K562 (cell line): ENCODE data around the gene TEPSIN. TPM values are rescaled to one million over a fixed set of nuclear protein-coding genes. Genes with fewer than 3 reads are reported as not detected.
A peak's percentile ranks its signal among the peaks of the same experiment; 100 is the strongest.

Source experiments
- ATAC-seq: fragments of 200-7000 bp; cut with Tn5 transposase; 3 replicates; pipeline ENCODE4 v1.9.1; 2020; ENCODE audit warnings: moderate library complexity
- BruUV-seq: library from RNA; stranded (reverse); fragments of 400-500 nt; replicated peaks from 2 replicates; lab custom pipeline; 2021; lab: Mats Ljungman, UMichigan
- CTCF ChIA-PET: fragments of 300-600 bp; formaldehyde crosslinking; extraction: SDS; loops from one replicate; lab custom pipeline; 2021; ENCODE audit warnings: low intra/inter-chr PET ratio; lab: Yijun Ruan, JAX
- POLR2A ChIA-PET: fragments of 300-600, 350-650 bp; sonication (Branson Sonifier 250); formaldehyde crosslinking; extraction: SDS; loops from one replicate; lab custom pipeline; 2021; ENCODE audit warnings: antibody characterized with exemption, inconsistent platforms; lab: Yijun Ruan, JAX
- DNase-seq, 4 experiments: peaks; one replicate each; pipeline versions ENCODE4 v3.0.0 to v3.0.0-alpha.2; 2011 to 2018; ENCODE audit warnings: low spot score in 3 of 4, mixed read lengths in 3 of 4; ENCODE audit errors: extremely low read depth in 1 of 4
- FAIRE-seq: peaks from 2 replicates; lab custom pipeline; 2011; peaks lifted over from hg19 to GRCh38; lab: Jason Lieb, UNC
- H2AFZ ChIP-seq: 2 replicates; pipeline ENCODE4 v1.6.0; 2011; ENCODE audit warnings: low read depth, low read length, control low read depth, inconsistent platforms
- H3K27ac ChIP-seq: fragments of 200-600 bp; 3 replicates; pipeline ENCODE4 v1.8.0; 2011; ENCODE audit warnings: low read depth, mild to moderate bottlenecking, control low read depth, inconsistent platforms, low read length, moderate library complexity, mixed read lengths; ENCODE audit errors: extremely low read depth
- H3K27me3 ChIP-seq, 2 experiments: fragments of 300-600 bp in 1 of 2; 2 replicates in 1 of 2; 3 replicates in 1 of 2; pipeline versions ENCODE4 v1.6.0 to v1.8.0; 2011; ENCODE audit warnings: inconsistent platforms in 2 of 2, low read length in 2 of 2, mild to moderate bottlenecking in 1 of 2, mixed read lengths in 1 of 2, moderate library complexity in 1 of 2; ENCODE audit not compliant: control insufficient read depth in 2 of 2, insufficient read depth in 2 of 2
- H3K36me3 ChIP-seq: fragments of 300-600 bp; 3 replicates; pipeline ENCODE4 v1.8.0; 2011; ENCODE audit warnings: mild to moderate bottlenecking, low read length, inconsistent platforms; ENCODE audit not compliant: control insufficient read depth, insufficient read depth
- H3K4me1 ChIP-seq, 2 experiments: fragments of 200-600 bp in 1 of 2; replicated peaks in 1 of 2; 2 replicates in 1 of 2; 3 replicates in 1 of 2; pipeline versions ENCODE4 v1.5.1 to v1.8.0; 2011; ENCODE audit warnings: inconsistent platforms in 2 of 2, low read length in 2 of 2, mild to moderate bottlenecking in 1 of 2, mixed read lengths in 1 of 2, moderate library complexity in 1 of 2; ENCODE audit not compliant: control insufficient read depth in 2 of 2, insufficient read depth in 2 of 2
- H3K4me2 ChIP-seq: 2 replicates; pipeline ENCODE4 v1.6.1; 2011; ENCODE audit warnings: low read length, control low read depth, inconsistent platforms, mixed read lengths; ENCODE audit not compliant: insufficient read depth
- H3K4me3 ChIP-seq: fragments of 200-600 bp; sonication (generic), shearing (Covaris generic); 2 replicates; pipeline ENCODE4 v1.5.1; 2016; ENCODE audit warnings: control low read depth, inconsistent platforms
- H3K79me2 ChIP-seq: fragments of 200-600 bp; 3 replicates; pipeline ENCODE4 v1.8.0; 2011; ENCODE audit warnings: low read length, inconsistent platforms; ENCODE audit not compliant: control insufficient read depth, insufficient read depth
- H3K9ac ChIP-seq, 2 experiments: 2 replicates each; pipeline versions ENCODE4 v1.6.0 to v1.6.1; 2011; ENCODE audit warnings: low read depth in 2 of 2, low read length in 2 of 2, control low read depth in 1 of 2, inconsistent platforms in 1 of 2, mild to moderate bottlenecking in 1 of 2, mixed read lengths in 1 of 2; ENCODE audit not compliant: insufficient read depth in 1 of 2
- H3K9me1 ChIP-seq: one replicate; pipeline ENCODE4 v1.6.0; 2011; ENCODE audit warnings: inconsistent platforms, mild to moderate bottlenecking, low read length, moderate library complexity; ENCODE audit not compliant: control insufficient read depth, insufficient read depth
- H3K9me3 ChIP-seq: replicated peaks from 2 replicates; pipeline ENCODE4 v1.5.1; 2011; ENCODE audit warnings: low read depth, low read length, inconsistent platforms; ENCODE audit not compliant: control insufficient read depth, insufficient read depth
- H4K20me1 ChIP-seq: replicated peaks from 2 replicates; pipeline ENCODE4 v1.6.1; 2011; ENCODE audit warnings: low read length, inconsistent platforms, mixed read lengths; ENCODE audit not compliant: control insufficient read depth, insufficient read depth
- BCL6 ChIP-seq: fragments of 250-450 bp; sonication (Bioruptor Pico); IDR thresholded peaks from 2 replicates; pipeline ENCODE4 v1.4.0; 2020
- EWSR1 ChIP-seq: fragments of 450-650 bp; IDR thresholded peaks from 2 replicates; pipeline ENCODE4 v1.6.1; 2018; ENCODE audit warnings: borderline replicate concordance, mild to moderate bottlenecking, low read depth, moderate library complexity; ENCODE audit not compliant: partially characterized antibody
- FOXJ2 ChIP-seq: fragments of 200-800 bp; sonication (Bioruptor generic); IDR thresholded peaks from 2 replicates; pipeline ENCODE4 v1.6.1; 2016; ENCODE audit warnings: missing genetic modification characterization, missing compliant biosample characterization
- GATAD2A ChIP-seq: fragments of 450-650 bp; IDR thresholded peaks from 2 replicates; pipeline ENCODE4 v1.6.1; 2017
- JUND ChIP-seq, 2 experiments: IDR thresholded peaks; 2 replicates in 1 of 2; 3 replicates in 1 of 2; pipeline ENCODE4 v1.6.1; 2011; ENCODE audit warnings: borderline replicate concordance in 2 of 2, low read depth in 2 of 2, low read length in 2 of 2, improper control_type of control experiment in 1 of 2, missing biosample characterization in 1 of 2, missing genetic modification characterization in 1 of 2, missing genetic modification reagents in 1 of 2
- MEF2A ChIP-seq: IDR thresholded peaks from 2 replicates; pipeline ENCODE4 v1.6.1; 2011; ENCODE audit warnings: low read depth, mild to moderate bottlenecking, low read length, moderate library complexity; ENCODE audit not compliant: control insufficient read depth
- NCOA6 ChIP-seq: fragments of 450-650 bp; IDR thresholded peaks from 2 replicates; pipeline ENCODE4 v1.6.1; 2017; ENCODE audit warnings: mild to moderate bottlenecking
- NELFE ChIP-seq: IDR thresholded peaks from 2 replicates; pipeline ENCODE4 v1.6.1; 2011; ENCODE audit warnings: mild to moderate bottlenecking; ENCODE audit not compliant: insufficient read depth, insufficient read length
- ZFPM2 ChIP-seq: fragments of 250-450 bp; sonication (Bioruptor Pico); IDR thresholded peaks from 2 replicates; pipeline ENCODE4 v1.5.1; 2022; ENCODE audit warnings: mild to moderate bottlenecking
- ZKSCAN1 ChIP-seq: fragments of 150-350 bp; IDR thresholded peaks from 2 replicates; pipeline ENCODE4 v1.6.1; 2016; ENCODE audit warnings: low read depth, low read length
- ZNF408 ChIP-seq: fragments of 250-450 bp; sonication (Bioruptor Pico); IDR thresholded peaks from 2 replicates; pipeline ENCODE4 v1.4.0; 2020; ENCODE audit warnings: low read depth, mild to moderate bottlenecking, moderate library complexity
- WGBS: fragments of 100-300 bp; shearing (Covaris generic); methylation state at CpG from one replicate; pipeline ENCODE4 v1.1.6; 2016; ENCODE audit warnings: low coverage, mixed read lengths; ENCODE audit not compliant: insufficient coverage; ENCODE audit errors: missing lambda C conversion rate; 5-methylcytosine and 5-hydroxymethylcytosine counted together
- in situ Hi-C: fragments of 300-500 bp; cut with MboI; formaldehyde crosslinking; loops from 4 replicates; pipeline ENCODE4 v1.15.0; 2018; ENCODE audit warnings: inconsistent platforms, mixed read lengths
- intact Hi-C: fragments of 100-400 bp; cut with micrococcal nuclease; formaldehyde crosslinking; loops from 2 replicates; pipeline ENCODE4 v1.14.2; 2022
- polyA plus RNA-seq, 8 experiments: library from polyadenylated mRNA; depleted of rRNA in 4 of 8; stranded (reverse) in 5 of 8; unstranded in 3 of 8; fragments of >200 nt; fragmentation: Nextera tagmentation in 2 of 8; fragmentation: Illumina TruSeq in 1 of 8; extraction: Ambion mirVana in 2 of 8; extraction: Trizol in 1 of 8; gene quantifications; 2 replicates each; pipeline versions ENCODE4 v1.2.1 to v1.2.3, GENCODE V29; 2011 to 2014; ENCODE audit warnings: inconsistent platforms in 1 of 8, missing spikeins in 1 of 8
- total RNA-seq, 7 experiments: library from RNA; depleted of rRNA in 6 of 7; stranded (reverse); fragments of >200 nt in 6 of 7; fragmentation: Illumina TruSeq in 2 of 7; extraction: Trizol in 2 of 7; gene quantifications; 2 replicates each; pipeline versions ENCODE4 v1.2.1 to v1.2.3, GENCODE V29; 2011 to 2021; ENCODE audit warnings: low replicate concordance in 1 of 7
- TF ChIP-seq, protein P1 (sequence below): fragments of 250-450 bp; sonication (Bioruptor Pico); IDR thresholded peaks from 2 replicates; pipeline ENCODE4 v1.8.0; 2021; ENCODE audit warnings: moderate library complexity, mild to moderate bottlenecking, inconsistent platforms

The TEPSIN gene
- total and polyA plus RNA-seq, 9 of the 15 experiments (the other 6 are each of a cell fraction or from before 2014, with no cell fraction given): 0.80 to 29.8 (median 5.3) TPM

DNA sequence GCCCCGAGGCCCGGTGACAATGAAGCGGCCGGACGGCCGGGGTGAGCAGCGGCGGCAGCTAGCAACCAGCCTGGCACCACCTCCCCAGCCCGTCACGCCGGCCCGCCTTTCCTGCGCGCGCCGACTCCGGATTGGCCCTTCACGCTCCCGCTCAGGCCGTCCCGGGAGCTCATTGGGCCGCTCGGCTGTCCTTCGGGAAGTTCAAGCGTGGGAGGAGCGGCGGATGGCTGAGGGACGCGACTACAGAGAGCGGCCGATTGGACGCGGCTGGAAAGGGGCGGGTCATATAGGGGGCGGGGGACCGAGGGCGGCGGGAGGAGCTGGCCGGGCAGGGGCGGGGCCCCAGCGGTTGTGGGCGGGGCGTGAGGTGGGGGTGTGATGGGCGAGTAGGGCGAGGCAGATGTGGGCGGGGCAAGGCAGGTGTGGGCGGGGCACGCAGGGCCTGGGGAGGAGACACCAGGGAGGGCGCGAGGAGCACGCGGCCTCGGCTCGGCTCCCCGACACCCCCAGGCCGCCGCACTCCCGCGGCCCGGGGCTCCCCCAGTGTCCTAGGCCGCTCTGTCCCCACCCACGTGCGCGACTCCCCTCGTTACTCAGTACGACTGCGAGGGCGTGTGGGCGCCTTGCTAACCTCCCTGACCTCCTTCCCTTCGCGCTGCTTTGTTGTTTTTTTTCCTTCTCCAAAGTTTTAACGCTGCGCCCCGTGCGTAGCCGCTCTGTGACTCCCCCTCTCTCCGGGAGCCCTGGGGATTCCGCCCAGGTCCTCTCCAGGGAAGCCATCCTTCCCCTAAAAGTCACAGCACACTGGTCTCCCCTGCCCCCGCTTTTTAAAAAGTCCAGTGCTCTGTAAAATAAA, 15.7 kb downstream of the TEPSIN start, which contains the start of gene CEP131:
TSS of gene CEP131 (minus strand) at position 60 of the 856 bp plus-strand sequence. CDS start 2,909 bp downstream, outside the sequence.
- 2% methylated on average over 57 of the region's 79 CpGs for WGBS
- peak within 1 kb of the TSS; percentile 71 to 92 for H3K9ac ChIP-seq
- POLR2A ChIA-PET: interaction anchor here (0.5 to 1.0 kb wide), 8 partner anchors 12 to 480 kb away, joined by 3 to 4 read pairs (median 3); partner anchors contain the start of genes ACTG1, MRPL12, NDUFAF8 and TEPSIN
- H3K4me1 ChIP-seq: peaks cover 14 to 41% of the 10 kb centered on the region in 2 experiments
- CTCF ChIA-PET: interaction anchor here (0.6 kb wide), 1 partner anchor 93 kb away, joined by 6 read pairs; no protein-coding TSS in a partner anchor
- H3K4me2 ChIP-seq: peak within 1 kb of the TSS; percentile 82
- no peaks in the 10 kb centered on the region for H4K20me1 ChIP-seq
- peak; percentile 96 for FAIRE-seq
- BruUV-seq: no TSS peak
- DNase-seq: peak; percentile 98 to 99 (median 98)
- H3K9me3 ChIP-seq: no peaks in the 10 kb centered on the region
- intact Hi-C loops (loop anchor here (10.0 kb wide), 1 partner anchor 238 kb away; no protein-coding TSS in a partner anchor), in situ Hi-C loops (no loop called here)
- H3K4me3 ChIP-seq: peak within 1 kb of the TSS; percentile 93
- H3K27ac ChIP-seq: peak within 1 kb of the TSS; percentile 86
- peaks cover 5% of the 10 kb centered on the region; the same call in 2 of the 3 replicates for H3K79me2 ChIP-seq
- H3K36me3 ChIP-seq: peaks cover 4% of the 10 kb centered on the region; the same call in 1 of the 3 replicates
- H3K27me3 ChIP-seq: no peaks in the 10 kb centered on the region
- H3K9me1 ChIP-seq: no peaks in the 10 kb centered on the region
- ATAC-seq: peak; percentile 100
- peak within 1 kb of the TSS; percentile 95 for H2AFZ ChIP-seq
- TF ChIP-seq MEF2A (no peak), JUND (IDR thresholded peaks at IDR 0.05; ENCODE audit: borderline replicate concordance, low read depth, low read length) (peak; percentile 3; the same call in 1 of the 2 replicates), JUND (tag; IDR thresholded peaks at IDR 0.05; ENCODE audit: borderline replicate concordance, low read depth, low read length) (no peak; the same call in 2 of the 3 replicates), FOXJ2 (tag) (no peak), ZNF408 (no peak), BCL6 (no peak), GATAD2A (peak; percentile 72; the same call in 1 of the 2 replicates), EWSR1 (no peak), ZFPM2 (CRISPR knock-in tag) (no peak), ZKSCAN1 (no peak), NCOA6 (no peak), NELFE (no peak)
- TF ChIP-seq, protein P1, sequence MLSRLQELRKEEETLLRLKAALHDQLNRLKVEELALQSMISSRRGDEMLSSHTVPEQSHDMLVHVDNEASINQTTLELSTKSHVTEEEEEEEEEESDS (CRISPR knock-in tag): no peak
